ENCODE results near the gene VWA5B2.
"Not testable (repeated sequence)": the region's sequence is repeated elsewhere in the genome, so short reads cannot be mapped to it uniquely, and the experiment has no call there.

VWA5B2 gene

GRCh38 chr3:184241447-184242296, 12.3 kb downstream of the VWA5B2 start:
- DNase-seq: no peak

GRCh38 chr3:184242297-184242685, 12.9 kb downstream of the VWA5B2 start:
- DNase-seq: no peak

- DNase-seq: peak in 52 of 56 donors; percentile 24 to 84 (median 65)
These were observed 19.3 kb downstream of the VWA5B2 start, which contains the start of gene ALG3 for GRCh38 chr3:184248454-184249411. Gene ALG3 (minus strand): TSS chr3:184248962. CDS start chr3:184248940, 22 bp downstream.

GRCh38 chr3:184249412-184250166, 20.2 kb downstream of the VWA5B2 start, which contains the start of gene EEF1AKMT4:
Gene EEF1AKMT4 (plus strand): TSS chr3:184249672. CDS start chr3:184249695, 23 bp downstream.
- peak; percentile 28 to 95 (median 86) for DNase-seq

- DNase-seq: peak in 49 of 56 donors; percentile 12 to 88 (median 51)
These were observed 20.9 kb downstream of the VWA5B2 start for GRCh38 chr3:184250167-184250828.

GRCh38 chr3:184255291-184256039, 26.1 kb downstream of the VWA5B2 start:
- DNase-seq: no peak

- no peak for DNase-seq
These were observed 27.9 kb downstream of the VWA5B2 start for GRCh38 chr3:184257083-184257915.

GRCh38 chr3:184258926-184259325, 29.5 kb downstream of the VWA5B2 start:
- DNase-seq: no peak

GRCh38 chr3:184259396-184259877, 30.1 kb downstream of the VWA5B2 start:
- DNase-seq: peak in 1 of 56 donors; percentile 21

GRCh38 chr3:184259878-184260723, 30.7 kb downstream of the VWA5B2 start:
- DNase-seq: peak in 10 of 56 donors; percentile 14 to 56 (median 22)

GRCh38 chr3:184260724-184261269, 31.4 kb downstream of the VWA5B2 start:
- peak in 1 of 56 donors; percentile 26 for DNase-seq

GRCh38 chr3:184261270-184261853, 32.0 kb downstream of the VWA5B2 start, which contains the start of gene CAMK2N2:
Gene CAMK2N2 (minus strand): TSS chr3:184261553. CDS start chr3:184261285, 268 bp downstream.
- peak in 39 of 56 donors; percentile 8 to 74 (median 42) for DNase-seq

GRCh38 chr3:184261854-184262763, 32.7 kb downstream of the VWA5B2 start:
- no peak for DNase-seq

- DNase-seq: no peak
These were observed 33.4 kb downstream of the VWA5B2 start for GRCh38 chr3:184262764-184263179.

GRCh38 chr3:184267249-184267648, 37.9 kb downstream of the VWA5B2 start:
- DNase-seq: not testable (repeated sequence)
